DOHH2 (cell line): ENCODE data around the gene RAET1E.

Source experiments
- CTCF ChIP-seq: fragments of 200-600 bp; sonication (generic); IDR thresholded peaks from one replicate; pipeline ENCODE4 v1.5.1; 2014; ENCODE audit warnings: antibody characterized with exemption, mild to moderate bottlenecking, low read depth, low read length; ENCODE audit not compliant: poor library complexity, severe bottlenecking
- EZH2phosphoT487 ChIP-seq: fragments of 200-600 bp; sonication (generic); IDR thresholded peaks from 2 replicates; pipeline ENCODE4 v1.6.1; 2017; ENCODE audit warnings: borderline replicate concordance, mild to moderate bottlenecking, antibody characterized with exemption, low read length, moderate library complexity, mixed read lengths

- TF ChIP-seq CTCF (no peak), EZH2phosphoT487 (no peak)
These were observed 7.3 kb downstream of the RAET1E start for GRCh38 chr6:149890629-149891045.
